NCI-H2196 treated with DMSO at 0.1 percent for 48 hours (cell line): ENCODE results near the gene PLS3.
"Not testable (repeated sequence)": the region's sequence is repeated elsewhere in the genome, so short reads cannot be mapped to it uniquely, and the experiment has no call there.

Experiments
- DNase-seq: peaks from one replicate; lab custom pipeline; 2025; ENCODE audit not compliant: unreplicated experiment; lab: John Stamatoyannopoulos, UW

PLS3 gene

GRCh38 chrX:115560978-115561604 is at the start of gene PLS3:
PLS3 (plus strand) TSS chrX:115561174; CDS start chrX:115610251, 49,077 bp downstream.
- peak; percentile 18 for DNase-seq

GRCh38 chrX:115518113-115518512 is 42.9 kb upstream of the PLS3 start:
- no peak for DNase-seq

- no peak for DNase-seq
Observed at GRCh38 chrX:115521741-115522140, 39.2 kb upstream of the PLS3 start.

- DNase-seq: no peak
Observed at GRCh38 chrX:115522952-115523351, 38.0 kb upstream of the PLS3 start.

GRCh38 chrX:115525486-115525885 is 35.5 kb upstream of the PLS3 start:
- no peak for DNase-seq

- no peak for DNase-seq
Observed at GRCh38 chrX:115531818-115532403, 29.1 kb upstream of the PLS3 start.

- DNase-seq: no peak
Observed at GRCh38 chrX:115533485-115533884, 27.5 kb upstream of the PLS3 start.

GRCh38 chrX:115534383-115534782 is 26.6 kb upstream of the PLS3 start:
- DNase-seq: no peak

GRCh38 chrX:115535421-115535820 is 25.6 kb upstream of the PLS3 start:
- no peak for DNase-seq

GRCh38 chrX:115535844-115536243 is 25.1 kb upstream of the PLS3 start:
- DNase-seq: no peak

GRCh38 chrX:115539841-115540240 is 21.1 kb upstream of the PLS3 start:
- no peak for DNase-seq

- not testable (repeated sequence) for DNase-seq
Observed at GRCh38 chrX:115541045-115541444, 19.9 kb upstream of the PLS3 start.

GRCh38 chrX:115547448-115547847 is 13.5 kb upstream of the PLS3 start:
- no peak for DNase-seq

GRCh38 chrX:115549008-115549407 is 12.0 kb upstream of the PLS3 start:
- DNase-seq: no peak

GRCh38 chrX:115553171-115553570 is 7.8 kb upstream of the PLS3 start:
- DNase-seq: no peak

GRCh38 chrX:115559672-115560071 is 1.3 kb upstream of the PLS3 start:
- no peak for DNase-seq

- no peak for DNase-seq
Observed at GRCh38 chrX:115560211-115560977, 580 bp upstream of the PLS3 start.

- DNase-seq: peak; percentile 4
Observed at GRCh38 chrX:115561605-115562479, 868 bp downstream of the PLS3 start.

- DNase-seq: no peak
Observed at GRCh38 chrX:115562480-115562847, 1.5 kb downstream of the PLS3 start.

GRCh38 chrX:115563633-115564162 is 2.7 kb downstream of the PLS3 start:
- no peak for DNase-seq

- DNase-seq: no peak
Observed at GRCh38 chrX:115564243-115564642, 3.3 kb downstream of the PLS3 start.
